PFSK-1 (cell line): ENCODE data around the gene TENT4B.

Experiments
- FOXP2 ChIP-seq: optimal IDR thresholded peaks from 2 replicates; pipeline ENCODE3; 2011; ENCODE audit warnings: borderline replicate concordance, control low read depth, inconsistent platforms; ENCODE audit not compliant: insufficient read depth; ENCODE audit errors: extremely low read length, extremely low read depth
- POLR2AphosphoS5 ChIP-seq: IDR thresholded peaks from 2 replicates; pipeline ENCODE4 v1.6.1; 2012; ENCODE audit warnings: low read depth, mild to moderate bottlenecking, control low read depth, low read length, moderate library complexity
- REST ChIP-seq, 2 experiments: IDR thresholded peaks; 2 replicates each; pipeline versions ENCODE4 v1.6.1 to v1.8.0; 2011 to 2012; ENCODE audit warnings: low read depth in 2 of 2, low read length in 2 of 2, control low read depth in 1 of 2, inconsistent platforms in 1 of 2, mild to moderate bottlenecking in 1 of 2, moderate library complexity in 1 of 2; ENCODE audit not compliant: insufficient read depth in 1 of 2
- SIN3A ChIP-seq: IDR thresholded peaks from 2 replicates; pipeline ENCODE4 v1.6.1; 2012; ENCODE audit warnings: mild to moderate bottlenecking, low read length, moderate library complexity, borderline replicate concordance; ENCODE audit not compliant: insufficient read depth
- TAF1 ChIP-seq: IDR thresholded peaks from 2 replicates; pipeline ENCODE4 v1.6.1; 2012; ENCODE audit warnings: low read length, control low read depth, borderline replicate concordance; ENCODE audit not compliant: insufficient read depth

TENT4B gene

DNA sequence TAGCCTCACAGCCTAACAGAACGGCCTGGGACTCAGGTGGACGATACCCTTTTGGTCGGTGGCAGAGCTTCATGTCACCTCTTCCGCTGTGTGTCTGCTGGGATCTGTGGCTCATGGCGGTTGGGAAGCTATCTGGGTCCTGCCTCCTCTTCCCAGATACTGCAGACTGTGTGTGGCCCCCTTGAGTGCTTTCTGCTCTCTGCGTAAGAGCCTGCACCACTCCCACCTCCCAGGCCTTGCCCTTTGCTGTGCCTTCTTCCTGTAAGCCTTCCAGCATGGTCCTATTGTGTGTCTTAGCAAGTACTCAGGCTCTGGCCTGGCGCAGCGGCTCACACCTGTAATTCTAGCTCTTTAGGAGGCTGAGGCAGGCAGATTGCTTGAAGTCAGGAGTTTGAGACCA lies 95.7 kb downstream of the TENT4B start:
- TF ChIP-seq POLR2AphosphoS5 (no peak), FOXP2 (no peak), REST (IDR thresholded peaks at IDR 0.05; ENCODE audit: insufficient read depth in 1 of 2, low read depth in 2 of 2, low read length in 2 of 2) (no peak), SIN3A (no peak), TAF1 (no peak)

- no peak for TF ChIP-seq POLR2AphosphoS5
- TF ChIP-seq REST (IDR thresholded peaks at IDR 0.05; ENCODE audit: insufficient read depth in 1 of 2, low read depth in 2 of 2, low read length in 2 of 2): no peak
- no peak for TF ChIP-seq FOXP2
- TF ChIP-seq TAF1: no peak
- no peak for TF ChIP-seq SIN3A
Measured at GRCh38 chr16:50251375-50252081, 98.4 kb downstream of the TENT4B start.

DNA sequence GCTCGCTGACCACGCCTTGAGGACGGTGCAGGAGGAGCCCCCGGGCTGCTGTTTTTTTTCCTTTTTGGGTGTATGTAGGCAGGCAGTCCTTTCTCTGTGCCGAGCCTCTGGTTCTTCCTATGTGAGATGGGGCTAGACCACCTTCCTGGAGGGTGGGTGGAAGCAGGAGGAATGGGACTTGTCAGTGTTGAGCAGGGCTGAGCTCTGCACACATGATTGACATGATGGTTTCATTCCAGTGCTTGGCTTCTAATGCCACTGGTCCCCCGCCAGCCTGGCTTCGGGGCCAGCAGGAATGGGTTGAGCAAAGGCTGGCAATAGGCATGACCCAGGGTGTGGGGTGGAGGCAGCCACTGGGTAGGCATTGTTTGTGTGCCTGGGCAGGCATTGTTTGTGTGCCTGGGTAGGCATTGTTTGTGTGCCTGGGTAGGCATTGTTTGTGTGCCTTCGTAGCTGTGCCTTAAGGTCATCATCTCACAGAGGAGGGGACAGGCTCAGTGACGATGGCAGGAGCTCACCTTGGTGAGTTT lies 99.0 kb downstream of the TENT4B start:
- no peak for TF ChIP-seq SIN3A
- no peak for TF ChIP-seq FOXP2
- no peak for TF ChIP-seq REST (IDR thresholded peaks at IDR 0.05; ENCODE audit: insufficient read depth in 1 of 2, low read depth in 2 of 2, low read length in 2 of 2)
- TF ChIP-seq TAF1: no peak
- TF ChIP-seq POLR2AphosphoS5: no peak

DNA sequence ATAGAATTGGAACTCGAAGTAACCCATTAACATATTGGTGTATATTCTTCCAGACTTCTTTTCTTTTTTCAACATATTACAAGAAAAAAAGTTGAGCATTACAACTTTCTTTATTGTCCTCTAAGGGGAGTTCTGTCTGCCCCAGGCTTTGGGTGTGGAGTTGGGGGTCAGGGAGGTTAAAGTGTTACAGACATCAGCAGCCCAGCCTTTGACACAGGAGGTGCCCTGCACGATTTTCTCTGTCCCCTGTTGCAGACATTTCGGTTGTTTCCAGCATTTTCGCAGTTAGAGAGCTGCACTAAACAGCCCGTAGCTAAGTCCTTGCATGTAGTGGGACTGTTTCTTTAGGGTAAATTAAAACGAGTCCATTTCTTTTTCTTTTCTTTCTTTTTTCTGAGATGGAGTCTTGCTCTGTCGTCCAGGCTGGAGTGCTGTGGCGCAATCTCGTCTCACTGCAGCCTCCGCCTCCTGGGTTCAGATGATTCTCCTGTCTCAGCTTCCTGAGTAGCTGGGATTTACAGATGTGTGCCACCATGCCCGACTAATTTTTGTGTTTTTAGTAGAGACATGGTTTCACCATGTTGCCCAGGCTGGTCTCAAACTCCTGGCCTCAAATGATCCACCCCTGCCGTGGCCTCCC lies 99.9 kb downstream of the TENT4B start:
- TF ChIP-seq FOXP2 (no peak), REST (IDR thresholded peaks at IDR 0.05; ENCODE audit: insufficient read depth in 1 of 2, low read depth in 2 of 2, low read length in 2 of 2) (no peak), POLR2AphosphoS5 (no peak), SIN3A (no peak), TAF1 (no peak)
